T-helper 1 cell treated with Interleukin-12 subunit alpha and Interleukin-12 subunit beta and Interleukin-4 antibody, amounts not matched to agents 30 ng/mL and 1 ng/mL, for 36 hours (primary cell): ENCODE measurements around the gene VPS50. TPM values are rescaled to one million over a fixed set of nuclear protein-coding genes. Genes with fewer than 3 reads are reported as not detected.
"Not testable (repeated sequence)": the region's sequence is repeated elsewhere in the genome, so short reads cannot be mapped to it uniquely, and the experiment has no call there.

Experiments
- intact Hi-C: fragments of 100-400 bp; cut with micrococcal nuclease; formaldehyde crosslinking; loops from one replicate; pipeline ENCODE4 v1.15.1; 2024
- total RNA-seq: library from RNA; stranded (reverse); gene quantifications from 2 replicates; pipeline ENCODE4 v1.2.3, GENCODE V29; 2022

Gene VPS50
- total RNA-seq, 1 donor from 2014 or later: 25.0 TPM

GRCh38 chr7:93238748-93239147 is 6.6 kb downstream of the VPS50 start:
- intact Hi-C loops: no loop called here

- intact Hi-C loops: loop anchor here (10.0 kb wide), 1 partner anchor 665 kb away; the partner anchor contains the start of gene GNGT1
These were observed 7.7 kb downstream of the VPS50 start for GRCh38 chr7:93239824-93240223.

GRCh38 chr7:93242106-93242505 is 9.9 kb downstream of the VPS50 start:
- intact Hi-C loops: loop anchor here (10.0 kb wide), 1 partner anchor 663 kb away; the partner anchor contains the start of gene GNGT1

- intact Hi-C loops: loop anchor here (1.0 to 10.0 kb wide), 9 partner anchors 13 to 1191 kb away; partner anchors contain the start of genes GNGT1 and VPS50
These were observed 13.6 kb downstream of the VPS50 start for GRCh38 chr7:93245525-93246432.

GRCh38 chr7:93249491-93250148 is 17.5 kb downstream of the VPS50 start:
- intact Hi-C loops: loop anchor here (5.0 to 10.0 kb wide), 2 partner anchors 548 to 655 kb away; partner anchors contain the start of gene GNGT1

GRCh38 chr7:93258661-93259060 is 26.5 kb downstream of the VPS50 start:
- intact Hi-C loops: no loop called here

- intact Hi-C loops: no loop called here
These were observed 30.4 kb downstream of the VPS50 start for GRCh38 chr7:93262535-93262934.

GRCh38 chr7:93265220-93265619 is 33.1 kb downstream of the VPS50 start:
- intact Hi-C loops: no loop called here

- intact Hi-C loops: no loop called here
These were observed 47.4 kb downstream of the VPS50 start for GRCh38 chr7:93279541-93279940.

- intact Hi-C loops: no loop called here
These were observed 52.7 kb downstream of the VPS50 start for GRCh38 chr7:93284908-93285307.

GRCh38 chr7:93293229-93293628 is 61.1 kb downstream of the VPS50 start:
- intact Hi-C loops: no loop called here

- intact Hi-C loops: no loop called here
These were observed 66.0 kb downstream of the VPS50 start for GRCh38 chr7:93298206-93298605.

- intact Hi-C loops: no loop called here
These were observed 66.5 kb downstream of the VPS50 start for GRCh38 chr7:93298671-93299070.

- intact Hi-C loops: no loop called here
These were observed 69.6 kb downstream of the VPS50 start for GRCh38 chr7:93301736-93302135.

- intact Hi-C loops: no loop called here
These were observed 75.0 kb downstream of the VPS50 start for GRCh38 chr7:93307131-93307660.

GRCh38 chr7:93307943-93308342 is 75.8 kb downstream of the VPS50 start:
- intact Hi-C loops: no loop called here

- intact Hi-C loops: no loop called here
These were observed 78.2 kb downstream of the VPS50 start for GRCh38 chr7:93310346-93310745.

- intact Hi-C loops: no loop called here
These were observed 82.3 kb downstream of the VPS50 start for GRCh38 chr7:93314449-93314848.

GRCh38 chr7:93315896-93316295 is 83.7 kb downstream of the VPS50 start:
- intact Hi-C loops: no loop called here

GRCh38 chr7:93316730-93317129 is 84.6 kb downstream of the VPS50 start:
- intact Hi-C loops: no loop called here

GRCh38 chr7:93320887-93321286 is 88.7 kb downstream of the VPS50 start:
- intact Hi-C loops: no loop called here

GRCh38 chr7:93326291-93326690 is 94.1 kb downstream of the VPS50 start:
- intact Hi-C loops: not testable (repeated sequence)
